Measurements from ENCODE around the gene SH3GLB1.
"Not testable (repeated sequence)": the region's sequence is repeated elsewhere in the genome, so short reads cannot be mapped to it uniquely, and the experiment has no call there.

Gene SH3GLB1

DNA sequence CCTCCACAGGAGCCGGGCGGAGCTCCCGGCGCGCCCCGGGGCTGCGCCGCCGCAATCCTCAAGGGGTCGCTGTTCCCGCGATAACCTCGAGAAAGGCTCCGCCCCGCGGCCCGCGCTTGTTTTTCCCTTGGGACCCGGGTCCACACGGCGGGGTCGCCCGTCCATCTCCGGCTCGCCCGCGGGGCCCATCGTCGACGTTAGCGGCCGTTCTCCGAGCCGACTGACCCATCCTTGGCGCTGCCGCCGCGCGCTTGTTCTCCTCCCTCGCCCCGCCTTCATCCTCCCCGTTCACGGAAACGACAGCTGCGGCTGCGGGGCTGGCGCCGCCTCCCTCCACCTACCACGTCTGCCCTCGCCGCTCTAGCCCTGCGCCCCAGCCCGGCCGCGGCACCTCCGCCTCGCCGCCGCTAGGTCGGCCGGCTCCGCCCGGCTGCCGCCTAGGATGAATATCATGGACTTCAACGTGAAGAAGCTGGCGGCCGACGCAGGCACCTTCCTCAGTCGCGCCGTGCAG is at the start of gene SH3GLB1:
SH3GLB1 (plus strand) TSS at position 119 of the 514 bp plus-strand sequence; CDS start at position 443, 324 bp downstream.
- peak; percentile 89 to 90 for DNase-seq

DNA sequence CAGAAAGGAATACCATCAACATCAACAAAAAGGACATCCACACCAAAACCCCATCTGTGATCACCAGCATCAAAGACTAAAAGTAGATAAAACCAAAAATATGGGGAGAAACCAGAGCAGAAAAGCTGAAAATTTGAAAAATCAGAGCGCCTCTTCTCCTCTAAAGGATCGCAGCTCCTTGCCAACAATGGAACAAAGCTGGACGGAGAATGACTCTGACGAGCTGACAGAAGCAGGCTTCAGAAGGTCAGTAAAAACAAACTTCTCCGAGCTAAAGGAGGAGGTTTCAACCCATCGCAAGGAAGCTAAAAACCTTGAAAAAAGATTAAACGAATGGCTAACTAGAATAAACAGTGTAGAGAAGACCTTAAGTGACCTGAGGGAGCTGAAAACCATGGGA is 46.0 kb upstream of the SH3GLB1 start:
- DNase-seq: not testable (repeated sequence)

DNA sequence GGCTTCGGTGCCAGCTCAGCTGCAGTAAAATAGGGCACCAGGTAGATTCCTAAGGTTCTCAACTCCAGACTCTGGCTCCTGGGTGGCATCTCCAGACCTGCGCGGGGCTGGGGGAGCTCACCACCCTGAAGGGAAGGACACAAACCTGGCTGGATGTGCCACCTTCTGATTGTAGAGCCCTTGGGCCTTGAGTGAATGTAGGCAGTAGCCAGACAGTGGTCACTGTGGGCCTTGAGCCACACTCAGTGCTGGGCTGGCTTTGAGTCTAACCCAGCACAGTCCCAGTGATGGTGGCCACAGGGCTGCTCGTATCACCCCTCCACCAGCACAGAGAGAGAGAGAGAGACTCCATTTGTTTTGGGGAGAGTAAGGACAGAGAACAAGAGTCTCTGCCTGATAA is 38.0 kb upstream of the SH3GLB1 start:
- no peak for DNase-seq

DNA sequence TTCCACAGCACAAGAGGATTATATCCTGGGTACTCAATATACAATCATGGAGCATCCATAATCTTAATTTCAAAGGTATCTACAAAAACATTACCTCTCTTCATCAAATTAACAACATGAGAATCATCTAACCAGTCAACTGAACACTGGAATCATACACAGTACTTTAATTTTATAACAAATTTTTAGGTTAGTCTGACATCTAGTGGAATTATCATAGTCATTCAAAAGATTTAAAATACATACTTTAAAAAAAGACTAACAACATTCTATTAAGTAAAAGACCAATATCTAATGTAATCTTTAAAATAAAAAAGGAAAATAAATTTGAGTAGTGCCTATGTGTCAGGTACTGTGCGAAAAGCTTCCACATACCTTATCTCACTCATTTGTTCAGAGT is 16.8 kb upstream of the SH3GLB1 start:
- no peak for DNase-seq

DNA sequence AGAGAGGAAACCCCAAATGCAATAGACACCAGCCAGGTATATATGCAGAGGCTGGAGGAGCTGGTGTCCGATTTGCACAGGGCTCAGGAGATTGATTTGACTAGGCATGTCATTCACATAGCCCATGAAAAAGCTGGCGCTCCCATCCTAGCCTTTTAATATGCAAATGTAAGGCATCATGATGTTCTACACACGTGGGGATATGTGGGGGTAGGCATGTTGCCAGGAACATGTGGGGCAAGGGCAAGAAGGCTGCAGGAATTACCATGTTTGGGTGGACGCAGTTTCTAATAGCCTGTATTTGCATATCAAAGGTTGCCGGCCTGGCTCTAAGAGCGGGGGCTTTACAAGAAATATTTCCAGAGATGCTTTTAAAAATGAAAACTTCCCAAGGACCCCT is 11.7 kb upstream of the SH3GLB1 start:
- DNase-seq: no peak

DNA sequence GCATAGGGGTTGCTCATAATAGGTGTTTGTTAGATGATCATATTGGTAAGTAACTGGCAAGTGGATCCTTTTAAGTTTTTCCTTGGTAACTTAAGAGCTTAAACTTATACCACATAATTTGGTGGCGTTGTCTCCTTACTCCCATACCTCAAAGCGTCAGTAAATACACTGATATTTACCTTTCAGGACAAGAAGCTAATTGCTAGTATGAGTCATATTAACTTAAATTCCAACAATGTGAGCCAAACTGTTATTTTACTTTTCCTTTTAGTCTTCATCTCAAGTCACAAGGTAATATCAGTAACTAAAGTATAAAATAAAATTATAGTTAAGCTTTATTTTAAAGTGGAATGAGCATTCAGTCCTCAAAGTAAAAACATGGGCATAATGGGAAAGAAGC is 9.0 kb upstream of the SH3GLB1 start:
- no peak for DNase-seq

DNA sequence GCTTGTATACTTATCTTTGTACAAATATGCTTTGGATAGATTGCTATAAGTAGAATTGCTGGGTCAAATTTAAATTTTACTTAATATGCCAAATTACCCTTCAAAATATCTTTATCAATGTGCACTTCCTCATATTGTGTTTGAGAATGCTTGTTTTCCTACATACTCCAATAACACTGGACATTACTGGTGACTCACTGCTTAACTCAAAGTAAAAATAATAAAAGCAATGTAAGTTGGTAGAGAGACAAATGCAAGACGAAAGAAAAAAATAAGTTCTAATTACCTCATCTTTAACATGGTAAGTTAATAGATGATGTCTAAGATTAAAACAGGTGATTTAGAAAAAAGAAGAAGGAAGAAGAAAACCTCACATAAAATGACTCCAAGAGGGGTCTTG is 7.9 kb upstream of the SH3GLB1 start:
- no peak for DNase-seq

DNA sequence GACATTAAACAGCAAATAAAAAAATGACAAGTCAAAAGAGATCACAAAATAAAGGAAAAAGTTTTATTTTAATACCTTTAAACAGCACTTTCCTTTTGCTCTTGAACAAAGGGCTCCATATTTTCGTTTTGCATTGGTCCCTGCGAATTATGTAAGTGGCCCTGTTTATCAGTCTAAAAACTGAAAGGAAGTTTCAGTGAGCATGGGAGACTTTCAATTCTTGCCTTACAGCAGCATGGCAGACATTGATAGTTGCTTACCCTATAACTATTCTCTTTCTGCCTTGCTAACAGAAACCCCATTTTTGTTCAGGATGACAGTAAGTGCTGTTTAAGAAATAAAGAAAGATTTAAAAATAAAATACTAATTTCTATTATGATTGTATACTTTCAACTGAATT is 5.2 kb upstream of the SH3GLB1 start:
- no peak for DNase-seq

DNA sequence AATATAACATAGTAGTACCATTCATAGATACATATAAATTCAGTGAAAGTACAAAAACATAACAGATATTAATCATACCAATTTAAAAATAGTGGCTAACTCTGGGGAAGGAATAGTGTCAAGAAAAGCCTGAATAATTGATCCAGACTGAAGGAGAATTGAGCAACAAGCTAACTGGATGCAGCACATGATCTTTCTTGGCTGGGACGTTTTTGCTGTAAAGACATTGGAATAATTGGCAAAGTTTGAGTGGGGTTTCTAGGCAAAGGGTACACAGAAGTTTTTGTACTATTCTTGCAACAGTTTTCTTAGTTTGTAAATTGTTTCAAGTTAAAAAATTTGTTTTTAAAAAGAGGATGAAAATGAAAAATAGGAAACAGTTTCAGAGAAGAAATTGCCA is 2.6 kb upstream of the SH3GLB1 start:
- no peak for DNase-seq

DNA sequence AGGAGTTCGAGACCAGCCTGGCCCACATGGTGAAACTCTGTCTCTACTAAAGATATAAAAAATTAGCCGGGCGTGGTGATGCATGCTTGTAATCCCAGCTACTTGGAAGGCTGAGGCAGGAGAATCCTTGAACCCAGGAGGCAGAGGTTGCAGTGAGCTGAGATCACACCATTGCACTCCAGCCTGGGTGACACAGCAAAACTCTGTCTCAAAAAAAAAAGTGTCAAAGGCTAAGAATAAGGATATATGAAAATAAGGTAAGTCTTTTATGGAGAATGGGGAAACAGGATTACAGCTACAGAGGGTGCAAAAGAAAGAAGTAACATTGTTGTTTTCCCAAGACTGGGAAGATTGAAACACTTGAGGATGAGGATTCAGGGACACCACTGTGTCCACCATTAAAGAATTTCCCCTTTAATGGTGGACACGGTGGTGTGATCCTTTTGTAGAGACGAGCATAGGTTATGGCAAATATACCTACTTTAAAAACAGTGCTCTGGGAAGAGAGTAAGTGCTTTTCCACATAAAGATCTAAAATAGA is 1.4 kb upstream of the SH3GLB1 start:
- not testable (repeated sequence) for DNase-seq

DNA sequence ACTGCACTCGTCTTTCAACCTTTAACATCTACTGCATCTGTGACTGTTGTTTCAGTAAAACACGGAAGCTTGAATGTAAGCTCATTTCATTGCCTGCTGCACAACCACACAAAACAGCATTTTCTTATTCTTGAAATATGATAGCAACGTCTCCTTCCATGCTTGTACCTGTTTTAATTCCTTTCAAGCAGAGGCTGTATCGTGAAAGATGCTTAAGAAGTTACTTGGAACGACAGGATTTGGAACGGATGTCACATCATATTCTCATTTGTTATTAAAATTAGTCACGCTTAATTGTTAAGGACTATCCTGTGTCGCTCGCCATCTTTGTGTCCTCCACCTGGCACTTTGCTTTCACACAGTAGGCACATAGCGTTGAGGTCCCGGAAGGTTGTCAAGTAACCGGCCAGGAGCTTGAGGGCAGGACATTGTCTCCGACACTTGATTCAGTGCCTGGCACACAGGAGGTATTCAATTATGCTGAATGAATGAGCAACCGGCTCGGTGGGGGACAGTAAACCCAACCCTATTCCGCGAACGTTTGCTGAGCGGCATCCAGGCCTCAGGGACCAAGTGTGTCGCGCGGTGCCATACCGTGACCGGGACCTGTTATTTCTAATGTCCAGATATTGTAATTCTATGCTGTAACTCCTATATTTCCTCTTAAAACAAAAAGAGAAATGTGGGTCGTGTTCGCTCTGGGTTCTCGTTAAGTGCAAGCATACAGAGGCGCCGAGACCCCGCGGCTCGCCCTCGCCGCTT is 499 bp upstream of the SH3GLB1 start:
- DNase-seq: peak; percentile 44 to 63

DNA sequence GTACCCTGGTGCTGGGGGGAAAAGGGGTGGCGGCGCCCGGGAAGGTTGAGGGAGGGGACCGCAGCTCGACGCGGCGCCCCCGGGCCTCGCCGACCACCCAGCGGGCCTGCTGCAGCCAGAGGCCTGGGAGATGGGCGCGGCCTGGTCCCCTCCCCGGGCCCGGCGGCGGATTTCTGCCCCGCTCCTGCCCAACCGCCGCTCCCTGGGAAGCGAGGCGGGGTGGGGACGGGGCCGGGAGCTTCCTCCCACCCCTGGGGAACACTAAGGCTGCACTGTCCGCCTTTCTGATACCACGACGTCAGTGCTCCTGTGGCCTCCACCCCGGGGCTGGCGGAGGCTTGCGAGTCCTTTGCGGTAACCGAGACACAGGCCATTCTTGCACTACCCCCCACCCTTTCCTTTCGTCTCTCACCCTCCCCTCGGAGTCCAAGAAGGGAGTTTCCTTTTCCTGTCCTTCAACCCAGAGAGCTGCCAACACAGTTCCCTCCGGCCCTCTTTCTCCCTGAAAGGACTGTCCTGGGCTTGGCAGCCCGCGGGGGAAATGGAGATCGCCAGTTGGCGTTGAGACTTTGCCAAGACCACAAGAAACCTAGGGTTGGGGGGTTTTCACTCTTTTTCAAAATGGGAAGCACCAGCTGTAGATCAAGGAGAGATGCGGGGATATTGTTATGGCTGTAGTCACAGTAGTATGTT is 742 bp downstream of the SH3GLB1 start:
- peak; percentile 55 to 64 for DNase-seq

DNA sequence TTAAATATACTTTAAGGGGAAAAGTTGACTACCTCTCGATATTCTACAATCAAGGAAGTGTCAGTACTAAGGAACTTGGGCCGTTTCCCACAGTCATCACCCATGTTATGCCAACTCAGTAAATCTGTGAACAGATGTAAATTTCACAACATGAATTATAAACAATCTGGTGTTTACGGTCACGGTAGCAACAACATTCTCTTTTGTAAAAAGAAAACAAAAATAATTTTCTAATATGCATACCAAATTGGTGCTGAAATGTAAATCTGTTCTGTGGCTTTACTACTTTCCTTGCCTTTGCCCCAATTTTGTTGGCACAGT is 1.2 kb downstream of the SH3GLB1 start:
- peak in 1 of 2 donors; percentile 13 for DNase-seq

DNA sequence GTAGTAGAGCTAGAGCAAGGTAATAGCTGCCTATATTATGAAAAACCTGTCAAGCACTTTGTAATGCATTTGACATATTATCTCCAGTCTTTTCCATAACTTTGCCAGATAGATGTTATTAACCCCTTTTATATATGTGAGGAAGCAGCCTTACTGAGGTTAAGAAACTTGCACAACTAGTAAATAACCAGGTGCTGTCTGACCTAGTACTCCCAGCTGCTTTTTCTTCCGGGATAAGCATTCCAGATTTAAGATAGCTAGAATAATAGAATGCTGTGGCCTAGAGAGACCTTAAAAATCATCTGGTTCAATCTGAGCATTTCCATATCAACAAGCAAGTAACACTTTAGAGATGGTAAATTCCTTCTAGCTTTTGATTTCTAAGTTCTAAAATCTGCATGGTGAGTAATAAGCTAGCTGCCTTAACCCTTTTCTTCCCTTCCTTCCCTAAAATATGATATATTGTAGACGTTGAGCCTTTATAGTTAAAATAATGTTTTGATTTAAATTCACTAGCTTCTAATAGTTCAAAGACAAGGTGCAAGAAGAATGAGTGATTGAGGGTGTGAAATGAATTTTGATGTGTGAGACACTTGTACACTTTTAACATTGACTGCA is 1.8 kb downstream of the SH3GLB1 start:
- no peak for DNase-seq

DNA sequence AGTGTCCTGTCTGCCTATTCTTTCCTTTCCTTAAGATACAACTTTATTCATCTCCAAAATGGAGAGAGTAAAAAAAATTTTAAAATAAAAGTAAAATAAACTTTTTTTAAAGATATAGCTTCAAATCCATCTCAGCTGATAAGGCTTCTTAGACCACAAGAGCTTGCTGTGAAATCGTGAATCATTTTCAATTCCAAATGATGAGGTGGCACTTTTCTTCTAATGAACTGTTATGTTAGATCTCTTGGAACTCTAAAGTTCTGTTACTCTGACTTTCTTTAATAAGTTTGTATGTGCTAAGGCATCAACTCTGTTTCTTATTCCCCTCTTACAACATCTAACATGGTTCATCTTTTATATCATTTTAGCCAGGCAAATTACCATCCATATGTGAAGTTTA is 4.5 kb downstream of the SH3GLB1 start:
- DNase-seq: peak in 1 of 2 donors; percentile 13

DNA sequence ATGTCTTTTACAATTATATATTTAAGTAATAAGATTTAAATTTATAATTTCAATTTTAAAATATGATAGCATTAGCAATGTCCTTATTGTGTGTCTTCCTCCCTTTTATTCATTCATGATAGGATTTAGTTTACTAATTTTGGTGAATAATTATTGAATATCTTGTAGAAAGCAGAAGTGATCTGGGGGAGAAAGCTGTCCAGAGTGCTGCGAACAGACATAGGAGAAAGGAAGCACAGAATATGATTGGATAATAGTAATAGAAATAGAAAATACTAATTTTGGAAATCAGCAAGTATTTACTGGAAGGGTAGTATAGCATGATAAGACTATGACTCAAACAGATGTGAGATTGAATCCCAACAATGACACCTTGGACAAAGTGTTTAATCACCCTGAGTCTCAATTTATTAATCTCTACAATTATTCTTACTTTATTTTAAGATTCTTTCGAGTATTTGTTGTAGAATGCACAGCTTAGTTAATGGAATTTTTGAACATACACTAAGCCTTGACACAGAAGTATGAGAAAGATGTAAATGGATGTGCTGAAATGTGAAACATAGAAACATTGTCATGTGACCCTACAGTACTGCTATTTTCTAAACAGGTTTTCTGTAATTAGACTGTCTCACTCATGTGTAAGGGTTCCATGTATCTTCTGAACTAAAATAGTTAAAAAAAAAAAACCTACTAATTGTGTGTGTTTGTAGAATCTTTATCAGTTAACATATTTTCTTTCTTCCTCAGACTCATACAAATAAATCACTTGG is 7.9 kb downstream of the SH3GLB1 start:
- no peak for DNase-seq

DNA sequence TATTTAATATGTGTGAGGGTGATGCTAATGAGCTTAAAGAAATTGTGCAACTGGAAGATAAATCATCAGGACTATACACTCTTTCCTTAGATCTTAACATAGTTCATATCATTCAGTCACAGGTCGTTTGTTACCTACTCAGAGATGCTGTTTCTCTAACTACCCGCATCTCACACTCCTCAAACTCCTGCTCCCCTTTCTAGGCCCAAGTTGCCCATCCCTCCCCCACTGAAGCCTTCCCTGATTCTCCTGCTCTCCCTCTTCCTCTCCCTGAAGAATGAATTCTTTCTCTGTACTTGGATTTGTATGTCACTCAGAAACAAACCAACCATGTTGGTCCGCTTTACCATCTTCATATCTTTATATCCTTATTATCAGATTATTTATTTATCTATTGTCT is 9.1 kb downstream of the SH3GLB1 start:
- no peak for DNase-seq

DNA sequence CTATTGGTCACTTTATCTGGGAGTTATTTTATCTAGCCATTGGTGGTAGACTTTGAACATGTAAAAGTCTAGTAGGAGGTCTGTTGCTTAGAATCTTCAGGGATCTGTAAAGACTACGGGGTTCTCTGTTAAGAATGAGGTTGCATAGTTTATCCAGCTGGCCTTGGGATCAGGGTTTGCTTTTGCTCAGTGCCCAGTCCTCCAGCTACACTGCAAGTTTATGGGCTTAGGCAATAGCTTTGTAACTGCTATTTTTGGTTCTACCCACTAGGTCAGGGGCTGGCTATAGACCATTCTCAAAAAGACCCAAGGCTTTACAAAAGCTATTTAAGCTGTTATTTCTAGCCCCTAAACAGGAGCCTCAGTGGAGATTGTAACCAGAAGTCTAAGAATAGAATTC is 9.8 kb downstream of the SH3GLB1 start:
- no peak for DNase-seq

DNA sequence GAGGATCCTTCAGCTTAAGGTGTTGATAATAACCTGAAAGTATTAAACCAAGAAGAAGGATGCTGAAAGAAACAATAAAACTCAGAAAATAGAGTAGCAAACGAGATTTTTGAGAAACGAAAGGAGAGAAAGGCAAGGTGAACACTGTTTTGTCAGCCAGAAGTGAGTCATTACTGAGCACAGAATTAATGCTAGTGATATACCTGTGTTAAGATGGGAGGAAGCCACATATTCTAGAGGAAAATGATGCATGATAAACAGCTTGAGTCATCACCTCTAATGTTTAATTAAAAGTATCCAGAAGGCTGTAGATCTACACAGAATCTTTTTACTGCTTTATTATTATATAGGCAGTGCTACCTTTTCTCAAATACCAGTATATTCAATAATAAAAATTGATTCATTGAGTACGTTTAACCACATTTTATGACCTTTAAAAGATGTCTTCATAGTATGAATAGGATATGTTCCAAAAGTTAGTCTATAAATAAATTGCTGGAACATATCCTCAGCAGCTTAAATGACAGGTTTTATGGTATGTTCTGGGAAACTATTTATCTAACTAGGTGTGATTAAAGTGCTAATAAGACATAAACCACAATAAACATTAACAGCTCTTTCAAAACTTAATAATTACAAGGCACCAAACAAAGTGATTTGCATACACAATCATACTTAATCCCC is 10.3 kb downstream of the SH3GLB1 start:
- DNase-seq: peak in 1 of 2 donors; percentile 13

DNA sequence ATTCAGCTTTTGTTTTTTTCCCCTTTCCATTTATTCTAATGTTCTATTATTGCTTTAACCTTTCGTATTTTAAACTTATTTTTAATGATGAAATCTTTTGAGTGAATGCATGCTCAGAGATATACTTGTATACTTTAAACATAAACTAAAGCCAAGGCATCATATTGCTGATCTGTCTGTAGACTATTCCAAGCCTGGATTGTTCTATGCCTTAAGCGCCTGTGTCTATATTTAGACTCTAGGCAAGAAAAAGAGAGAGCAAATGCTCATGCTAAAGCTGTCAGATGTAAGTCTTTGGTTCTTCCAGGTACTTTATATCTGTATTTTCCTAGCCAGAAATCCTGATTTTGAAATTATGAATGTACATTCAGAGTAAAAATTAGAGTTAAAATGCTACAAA is 14.4 kb downstream of the SH3GLB1 start:
- DNase-seq: no peak

DNA sequence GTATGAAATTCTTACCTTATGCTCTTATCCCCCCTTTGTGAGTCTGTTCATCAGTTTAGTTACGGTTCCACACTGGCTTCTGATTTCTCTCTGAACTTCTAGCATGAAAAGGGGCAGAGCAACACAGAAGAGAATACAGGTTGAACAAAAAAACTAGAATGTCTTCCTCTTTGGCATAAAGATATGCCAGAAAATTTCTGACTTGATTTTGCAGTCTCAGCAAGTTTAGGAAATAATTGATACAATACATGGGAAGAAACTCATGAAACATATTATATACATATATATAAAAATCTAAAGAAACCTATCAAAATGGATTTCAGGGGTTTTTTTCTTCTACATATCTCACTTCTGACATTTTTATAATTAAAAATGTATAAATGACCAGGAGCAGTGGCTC is 27.0 kb downstream of the SH3GLB1 start:
- no peak for DNase-seq

DNA sequence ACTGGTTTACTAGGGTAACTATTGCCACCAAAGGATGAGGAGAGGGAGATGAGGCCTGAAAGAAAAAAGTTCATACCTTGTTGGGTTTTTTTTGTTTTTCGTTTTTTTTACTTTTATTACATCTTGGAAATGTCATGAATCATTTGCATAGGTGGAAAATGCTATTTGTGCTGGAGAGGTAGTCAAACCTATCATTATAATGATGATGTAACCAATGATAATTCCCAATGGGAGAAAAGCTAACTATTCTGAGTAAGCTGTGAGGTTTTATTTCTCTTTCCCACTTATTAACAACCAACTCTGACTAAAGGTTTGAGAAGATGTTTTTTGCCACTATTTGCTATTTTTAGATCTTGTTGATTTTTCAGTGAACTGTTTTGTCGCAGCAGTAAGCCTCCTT is 29.0 kb downstream of the SH3GLB1 start:
- DNase-seq: no peak
